ENCODE data around the gene RAD51B. TPM values are rescaled to one million over a fixed set of nuclear protein-coding genes. Genes with fewer than 3 reads are reported as not detected.

The RAD51B gene
- total and polyA plus RNA-seq, 2 of the 13 experiments (the other 11 are each of a cell fraction or from before 2014, with no cell fraction given): 7.0 to 9.5 TPM

DNA sequence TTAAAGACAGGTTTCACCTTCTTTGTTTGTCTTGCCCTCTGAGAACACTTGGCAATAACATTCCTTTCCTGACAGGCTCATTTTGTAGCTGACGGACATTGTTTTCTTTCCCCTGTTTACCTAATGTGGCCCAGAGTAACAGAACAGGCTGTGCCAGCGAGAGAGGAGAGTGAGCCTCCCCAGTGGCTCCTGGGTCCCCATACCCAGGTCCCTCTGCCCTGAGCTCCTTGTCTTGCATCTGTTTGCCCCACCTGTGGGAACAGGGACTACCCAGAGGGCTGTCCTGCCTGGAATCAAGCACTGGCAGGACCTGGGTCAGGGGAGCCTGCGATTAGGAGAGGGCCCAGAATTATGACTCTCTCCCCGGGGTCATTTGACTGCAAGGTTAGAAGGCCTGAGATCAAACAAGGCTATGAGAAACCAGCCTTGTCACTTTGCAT, 750.4 kb downstream of the RAD51B start:
- peaks cover 78% of the 10 kb centered on the region for H3K4me1 ChIP-seq (ENCODE audit: insufficient read depth, low read length)
- peak; percentile 51 for DNase-seq (ENCODE audit: low spot score)
- TF ChIP-seq, protein P1, sequence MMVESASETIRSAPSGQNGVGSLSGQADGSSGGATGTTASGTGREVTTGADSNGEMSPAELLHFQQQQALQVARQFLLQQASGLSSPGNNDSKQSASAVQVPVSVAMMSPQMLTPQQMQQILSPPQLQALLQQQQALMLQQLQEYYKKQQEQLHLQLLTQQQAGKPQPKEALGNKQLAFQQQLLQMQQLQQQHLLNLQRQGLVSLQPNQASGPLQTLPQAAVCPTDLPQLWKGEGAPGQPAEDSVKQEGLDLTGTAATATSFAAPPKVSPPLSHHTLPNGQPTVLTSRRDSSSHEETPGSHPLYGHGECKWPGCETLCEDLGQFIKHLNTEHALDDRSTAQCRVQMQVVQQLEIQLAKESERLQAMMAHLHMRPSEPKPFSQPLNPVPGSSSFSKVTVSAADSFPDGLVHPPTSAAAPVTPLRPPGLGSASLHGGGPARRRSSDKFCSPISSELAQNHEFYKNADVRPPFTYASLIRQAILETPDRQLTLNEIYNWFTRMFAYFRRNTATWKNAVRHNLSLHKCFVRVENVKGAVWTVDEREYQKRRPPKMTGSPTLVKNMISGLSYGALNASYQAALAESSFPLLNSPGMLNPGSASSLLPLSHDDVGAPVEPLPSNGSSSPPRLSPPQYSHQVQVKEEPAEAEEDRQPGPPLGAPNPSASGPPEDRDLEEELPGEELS (CRISPR knock-in tag; IDR thresholded peaks at IDR 0.05): peak; percentile 56; the same call in 1 of the 2 replicates
- TF ChIP-seq KMT2B (CRISPR knock-in tag; IDR thresholded peaks at IDR 0.05) (no peak), SOX13 (IDR thresholded peaks at IDR 0.05) (no peak), SOX13 (CRISPR knock-in tag; conservative IDR thresholded peaks at IDR 0.05 in 1 of 2, IDR thresholded peaks at IDR 0.05 in 1 of 2) (peak in 1 of 2 experiments; percentile 64; a peak in 1 of 4 replicates), SALL1 (CRISPR knock-in tag; IDR thresholded peaks at IDR 0.05) (peak; percentile 25; the same call in 1 of the 2 replicates), FOXA1 (IDR thresholded peaks at IDR 0.05) (no peak), FOXA1 (CRISPR knock-in tag; IDR thresholded peaks at IDR 0.05) (peak; percentile 68), NR2F6 (IDR thresholded peaks at IDR 0.05) (no peak), NR2F6 (CRISPR knock-in tag; IDR thresholded peaks at IDR 0.05) (0 out of 2 replicates have a peak, but pooled peaks have one; percentile 12), GTF3A (CRISPR knock-in tag; conservative IDR thresholded peaks at IDR 0.05) (no peak), FOXA3 (CRISPR knock-in tag; IDR thresholded peaks at IDR 0.05) (peak; percentile 79), ZFX (CRISPR knock-in tag; IDR thresholded peaks at IDR 0.05; ENCODE audit: low read depth) (peak; percentile 33; the same call in 1 of the 2 replicates), BHLHE40 (IDR thresholded peaks at IDR 0.05; ENCODE audit: low read length) (no peak), GATAD2A (CRISPR knock-in tag; IDR thresholded peaks at IDR 0.05) (peak; percentile 44; the same call in 1 of the 2 replicates), XBP1 (CRISPR knock-in tag; IDR thresholded peaks at IDR 0.05) (no peak), ZMYM3 (CRISPR knock-in tag; IDR thresholded peaks at IDR 0.05) (peak; percentile 46; the same call in 1 of the 2 replicates)
- TF ChIP-seq, protein P2, sequence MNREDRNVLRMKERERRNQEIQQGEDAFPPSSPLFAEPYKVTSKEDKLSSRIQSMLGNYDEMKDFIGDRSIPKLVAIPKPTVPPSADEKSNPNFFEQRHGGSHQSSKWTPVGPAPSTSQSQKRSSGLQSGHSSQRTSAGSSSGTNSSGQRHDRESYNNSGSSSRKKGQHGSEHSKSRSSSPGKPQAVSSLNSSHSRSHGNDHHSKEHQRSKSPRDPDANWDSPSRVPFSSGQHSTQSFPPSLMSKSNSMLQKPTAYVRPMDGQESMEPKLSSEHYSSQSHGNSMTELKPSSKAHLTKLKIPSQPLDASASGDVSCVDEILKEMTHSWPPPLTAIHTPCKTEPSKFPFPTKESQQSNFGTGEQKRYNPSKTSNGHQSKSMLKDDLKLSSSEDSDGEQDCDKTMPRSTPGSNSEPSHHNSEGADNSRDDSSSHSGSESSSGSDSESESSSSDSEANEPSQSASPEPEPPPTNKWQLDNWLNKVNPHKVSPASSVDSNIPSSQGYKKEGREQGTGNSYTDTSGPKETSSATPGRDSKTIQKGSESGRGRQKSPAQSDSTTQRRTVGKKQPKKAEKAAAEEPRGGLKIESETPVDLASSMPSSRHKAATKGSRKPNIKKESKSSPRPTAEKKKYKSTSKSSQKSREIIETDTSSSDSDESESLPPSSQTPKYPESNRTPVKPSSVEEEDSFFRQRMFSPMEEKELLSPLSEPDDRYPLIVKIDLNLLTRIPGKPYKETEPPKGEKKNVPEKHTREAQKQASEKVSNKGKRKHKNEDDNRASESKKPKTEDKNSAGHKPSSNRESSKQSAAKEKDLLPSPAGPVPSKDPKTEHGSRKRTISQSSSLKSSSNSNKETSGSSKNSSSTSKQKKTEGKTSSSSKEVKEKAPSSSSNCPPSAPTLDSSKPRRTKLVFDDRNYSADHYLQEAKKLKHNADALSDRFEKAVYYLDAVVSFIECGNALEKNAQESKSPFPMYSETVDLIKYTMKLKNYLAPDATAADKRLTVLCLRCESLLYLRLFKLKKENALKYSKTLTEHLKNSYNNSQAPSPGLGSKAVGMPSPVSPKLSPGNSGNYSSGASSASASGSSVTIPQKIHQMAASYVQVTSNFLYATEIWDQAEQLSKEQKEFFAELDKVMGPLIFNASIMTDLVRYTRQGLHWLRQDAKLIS (CRISPR knock-in tag; IDR thresholded peaks at IDR 0.05): no peak
- TF ChIP-seq, protein P3, sequence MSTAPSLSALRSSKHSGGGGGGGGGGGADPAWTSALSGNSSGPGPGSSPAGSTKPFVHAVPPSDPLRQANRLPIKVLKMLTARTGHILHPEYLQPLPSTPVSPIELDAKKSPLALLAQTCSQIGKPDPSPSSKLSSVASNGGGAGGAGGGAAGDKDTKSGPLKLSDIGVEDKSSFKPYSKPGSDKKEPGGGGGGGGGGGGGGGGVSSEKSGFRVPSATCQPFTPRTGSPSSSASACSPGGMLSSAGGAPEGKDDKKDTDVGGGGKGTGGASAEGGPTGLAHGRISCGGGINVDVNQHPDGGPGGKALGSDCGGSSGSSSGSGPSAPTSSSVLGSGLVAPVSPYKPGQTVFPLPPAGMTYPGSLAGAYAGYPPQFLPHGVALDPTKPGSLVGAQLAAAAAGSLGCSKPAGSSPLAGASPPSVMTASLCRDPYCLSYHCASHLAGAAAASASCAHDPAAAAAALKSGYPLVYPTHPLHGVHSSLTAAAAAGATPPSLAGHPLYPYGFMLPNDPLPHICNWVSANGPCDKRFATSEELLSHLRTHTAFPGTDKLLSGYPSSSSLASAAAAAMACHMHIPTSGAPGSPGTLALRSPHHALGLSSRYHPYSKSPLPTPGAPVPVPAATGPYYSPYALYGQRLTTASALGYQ (CRISPR knock-in tag; IDR thresholded peaks at IDR 0.05): no peak

More for the DNA sequence above, 750.4 kb downstream of the RAD51B start:
- peak overlapping the region; percentile 6 for H2AFZ ChIP-seq (ENCODE audit: low read length)
- H3K9ac ChIP-seq (ENCODE audit: insufficient read depth, low read depth, low read length): no peak overlapping the region
- ChIA-PET POLR2A (interaction anchor here (1.5 kb wide), 1 partner anchor 29 kb away, joined by 3 read pairs; no protein-coding TSS in a partner anchor), CTCF (ENCODE audit: low intra/inter-chr PET ratio, low total read pairs) (no interaction called here)
- peak overlapping the region; percentile 61 for H3K4me2 ChIP-seq (ENCODE audit: low read depth, low read length)
- in situ Hi-C loops (cut with HindIII; ENCODE audit: extremely low pct_ligation_motif_present, low pct_unique_long_range_greater_than_20kb) (no loop called here), intact Hi-C loops (cut with micrococcal nuclease; ENCODE audit: unreplicated experiment) (loop anchor here (5.0 to 10.0 kb wide), 2 partner anchors 105 to 463 kb away; no protein-coding TSS in a partner anchor)
- no peaks in the 10 kb centered on the region for H3K79me2 ChIP-seq (ENCODE audit: insufficient read depth, low read length)
- 11% methylated on average over 4 of the region's 4 CpGs for WGBS (ENCODE audit: low lambda C conversion rate)
- ATAC-seq: peak; percentile 57
- H3K4me3 ChIP-seq (replicated peaks in 1 of 3; ENCODE audit: insufficient read depth in 1 of 3, low read depth in 2 of 3, low read length in 3 of 3): no peak overlapping the region; a peak in 1 of 6 replicates
- peak; percentile 53 for FAIRE-seq
- no TSS peak for BruUV-seq (replicated peaks)
- 0 out of 2 replicates have a peak, but pooled peaks cover 5% of the 10 kb centered on the region for H3K9me3 ChIP-seq (ENCODE audit: low read length)
- H3K36me3 ChIP-seq (replicated peaks in 1 of 2; ENCODE audit: control insufficient read depth in 1 of 2, insufficient read depth in 2 of 2, low read length in 2 of 2): no peaks in the 10 kb centered on the region
- no peaks in the 10 kb centered on the region for H3K27me3 ChIP-seq (ENCODE audit: control insufficient read depth in 1 of 2, insufficient read depth in 2 of 2, low read length in 2 of 2)
- peak overlapping the region; percentile 20 for H3K27ac ChIP-seq (ENCODE audit: extremely low read length, insufficient read depth, low read length)
- H4K20me1 ChIP-seq (ENCODE audit: insufficient read depth, low read length): no peaks in the 10 kb centered on the region

Measured in HepG2 (cell line).